OCI-LY1 (cell line): ENCODE data around the gene TMEM200B.

Source experiments
- EZH2 ChIP-seq: fragments of 200-600 bp; sonication (generic), shearing (Covaris generic); IDR thresholded peaks from 2 replicates; pipeline ENCODE4 v1.8.0; 2017; ENCODE audit warnings: borderline replicate concordance, mixed run types, mild to moderate bottlenecking, antibody characterized with exemption, low read length, moderate library complexity, mixed read lengths
- TF ChIP-seq, protein P1 (sequence below): fragments of 200-600 bp; sonication (generic), shearing (Covaris generic); IDR thresholded peaks from 2 replicates; pipeline ENCODE4 v1.5.1; 2017; ENCODE audit warnings: mild to moderate bottlenecking, antibody characterized with exemption, low read length, moderate library complexity, mixed read lengths

DNA sequence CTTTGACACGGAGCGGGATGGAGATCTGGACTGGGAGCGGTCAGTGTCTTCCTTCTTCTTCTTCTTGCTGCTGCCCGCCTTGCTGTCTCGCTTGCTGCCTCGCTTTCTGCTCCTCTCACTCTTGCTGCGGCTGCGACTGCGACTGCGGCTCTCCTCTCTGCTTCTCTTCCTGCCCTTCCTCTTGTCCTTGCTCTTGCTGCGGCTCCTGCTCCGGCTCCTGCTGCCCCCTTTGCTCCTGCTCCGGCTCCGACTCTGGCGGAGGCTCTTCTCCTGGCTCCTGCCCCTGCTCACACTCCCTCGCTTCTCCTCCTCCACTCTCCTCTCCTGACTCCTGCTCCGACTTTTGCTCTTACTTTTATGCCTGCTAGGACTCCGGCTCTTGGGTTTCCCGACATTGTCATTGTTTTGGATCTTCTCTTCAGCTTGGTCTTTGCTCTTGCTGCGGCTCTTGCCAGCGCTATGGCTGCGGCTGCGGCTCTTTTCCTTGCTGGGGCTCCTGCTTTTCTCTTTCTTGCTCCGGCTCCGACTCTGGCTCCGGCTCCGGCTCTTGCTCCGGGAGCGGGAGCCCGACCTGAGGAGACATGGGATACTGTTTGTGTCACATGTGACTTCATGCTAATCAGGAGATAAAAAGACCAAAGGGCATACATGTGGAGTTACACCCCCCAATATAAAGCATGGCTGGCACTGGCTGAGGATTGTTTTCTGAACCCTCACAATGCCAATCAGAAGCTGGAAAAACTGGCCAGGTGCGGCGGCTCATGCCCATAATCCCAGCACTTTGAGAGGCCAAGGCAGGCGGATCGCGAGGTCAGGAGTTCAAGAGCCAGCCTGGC, 25.2 kb upstream of the TMEM200B start:
- TF ChIP-seq, protein P1, sequence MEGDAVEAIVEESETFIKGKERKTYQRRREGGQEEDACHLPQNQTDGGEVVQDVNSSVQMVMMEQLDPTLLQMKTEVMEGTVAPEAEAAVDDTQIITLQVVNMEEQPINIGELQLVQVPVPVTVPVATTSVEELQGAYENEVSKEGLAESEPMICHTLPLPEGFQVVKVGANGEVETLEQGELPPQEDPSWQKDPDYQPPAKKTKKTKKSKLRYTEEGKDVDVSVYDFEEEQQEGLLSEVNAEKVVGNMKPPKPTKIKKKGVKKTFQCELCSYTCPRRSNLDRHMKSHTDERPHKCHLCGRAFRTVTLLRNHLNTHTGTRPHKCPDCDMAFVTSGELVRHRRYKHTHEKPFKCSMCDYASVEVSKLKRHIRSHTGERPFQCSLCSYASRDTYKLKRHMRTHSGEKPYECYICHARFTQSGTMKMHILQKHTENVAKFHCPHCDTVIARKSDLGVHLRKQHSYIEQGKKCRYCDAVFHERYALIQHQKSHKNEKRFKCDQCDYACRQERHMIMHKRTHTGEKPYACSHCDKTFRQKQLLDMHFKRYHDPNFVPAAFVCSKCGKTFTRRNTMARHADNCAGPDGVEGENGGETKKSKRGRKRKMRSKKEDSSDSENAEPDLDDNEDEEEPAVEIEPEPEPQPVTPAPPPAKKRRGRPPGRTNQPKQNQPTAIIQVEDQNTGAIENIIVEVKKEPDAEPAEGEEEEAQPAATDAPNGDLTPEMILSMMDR, result no peak
- TF ChIP-seq EZH2, result no peak
